Activated CD4-positive, alpha-beta T cell treated with anti-CD3 and anti-CD28 coated beads for 1 hour (primary cell): ENCODE data around the gene GULP1.
"Not testable (repeated sequence)": the region's sequence is repeated elsewhere in the genome, so short reads cannot be mapped to it uniquely, and the experiment has no call there.

Experiments
- DNase-seq: peaks from one replicate; pipeline ENCODE4 v3.0.0-alpha.2; 2020

GULP1 gene

GRCh38 chr2:188492751-188493150 lies 201.1 kb downstream of the GULP1 start:
- no peak for DNase-seq

GRCh38 chr2:188494906-188495305 lies 203.2 kb downstream of the GULP1 start:
- DNase-seq: no peak

DNA sequence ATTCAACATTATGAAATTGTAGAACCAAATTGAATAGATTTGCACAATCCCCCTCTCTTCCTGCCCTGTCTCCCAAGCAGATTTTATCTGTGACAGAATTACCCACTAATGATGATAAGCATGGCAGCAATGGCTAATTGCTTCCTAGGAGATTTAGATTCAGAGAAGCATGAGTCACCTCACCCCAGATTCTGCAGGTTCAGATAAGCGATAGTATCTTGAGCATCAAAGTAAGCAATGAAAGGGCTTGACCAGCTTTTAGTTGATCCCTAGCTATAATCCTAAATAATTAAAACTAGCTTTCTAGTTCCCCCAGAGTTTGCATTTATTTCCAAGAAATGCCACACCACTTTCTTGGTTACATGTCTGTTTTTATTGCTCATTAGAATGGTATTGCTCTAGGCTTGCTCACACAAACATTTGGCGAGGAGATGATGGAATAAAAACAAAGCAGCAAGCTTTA lies 204.3 kb downstream of the GULP1 start:
- no peak for DNase-seq

DNA sequence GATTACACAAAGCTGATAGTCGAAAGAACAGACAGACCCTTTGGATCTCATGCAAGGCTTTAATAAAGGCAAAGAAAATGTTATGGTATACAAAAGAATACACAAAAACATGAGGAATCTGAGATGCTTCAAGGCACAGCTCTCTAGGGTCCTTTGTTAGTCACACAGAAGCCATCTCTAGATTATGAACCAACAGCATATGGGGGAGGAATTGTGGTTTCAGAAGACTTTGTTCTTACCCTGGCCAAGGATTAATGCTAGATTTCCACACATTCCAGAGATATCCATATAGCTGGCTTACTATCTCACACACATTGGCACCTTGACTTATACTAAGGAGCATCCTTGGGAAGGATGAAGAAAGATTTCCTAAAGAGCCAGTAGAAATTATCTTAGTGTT lies 206.1 kb downstream of the GULP1 start:
- DNase-seq: no peak

GRCh38 chr2:188503975-188504374 lies 212.3 kb downstream of the GULP1 start:
- no peak for DNase-seq

- no peak for DNase-seq
Observed at GRCh38 chr2:188506843-188507242, 215.2 kb downstream of the GULP1 start.

- no peak for DNase-seq
Observed at GRCh38 chr2:188511346-188511745, 219.7 kb downstream of the GULP1 start.

DNA sequence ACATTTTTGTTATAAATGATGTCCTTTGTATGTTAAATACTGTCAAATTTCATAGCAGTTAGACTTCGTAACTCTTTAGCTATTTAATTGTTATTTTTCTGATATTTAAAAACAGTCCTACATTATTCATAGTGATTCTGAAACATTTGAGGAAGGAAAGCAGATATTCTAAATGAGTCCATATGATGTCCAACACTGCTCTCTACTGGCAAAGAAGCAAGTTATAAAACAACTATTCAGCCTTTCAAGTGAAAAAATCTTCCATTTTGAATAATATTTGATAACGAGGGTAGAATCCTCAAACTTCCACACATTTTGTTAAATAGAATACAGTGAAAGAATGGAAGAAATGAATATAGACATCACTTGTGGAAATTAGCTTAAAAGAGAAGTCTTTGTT lies 220.8 kb downstream of the GULP1 start:
- no peak for DNase-seq

- no peak for DNase-seq
Observed at GRCh38 chr2:188515918-188516317, 224.2 kb downstream of the GULP1 start.

- no peak for DNase-seq
Observed at GRCh38 chr2:188517549-188518215, 226.0 kb downstream of the GULP1 start.

DNA sequence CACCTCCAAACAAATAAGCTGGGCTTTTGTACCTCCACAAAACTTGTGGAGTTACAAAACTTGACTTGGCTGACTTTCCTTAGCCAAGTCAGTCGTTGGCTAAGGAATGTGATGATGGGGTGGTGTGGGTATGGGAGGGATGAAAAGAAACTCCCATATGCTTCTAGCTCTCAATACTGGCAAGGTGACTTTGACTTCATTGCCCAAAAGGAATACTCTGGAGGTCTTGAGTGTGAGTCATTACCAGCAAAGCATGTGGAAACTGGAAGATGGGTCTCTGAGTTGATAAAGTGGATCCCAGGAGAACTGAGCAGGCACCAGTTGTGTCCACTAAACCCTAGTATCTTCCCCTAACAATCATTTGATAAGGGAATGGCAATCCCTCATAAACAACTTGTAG lies 226.7 kb downstream of the GULP1 start:
- no peak for DNase-seq

DNA sequence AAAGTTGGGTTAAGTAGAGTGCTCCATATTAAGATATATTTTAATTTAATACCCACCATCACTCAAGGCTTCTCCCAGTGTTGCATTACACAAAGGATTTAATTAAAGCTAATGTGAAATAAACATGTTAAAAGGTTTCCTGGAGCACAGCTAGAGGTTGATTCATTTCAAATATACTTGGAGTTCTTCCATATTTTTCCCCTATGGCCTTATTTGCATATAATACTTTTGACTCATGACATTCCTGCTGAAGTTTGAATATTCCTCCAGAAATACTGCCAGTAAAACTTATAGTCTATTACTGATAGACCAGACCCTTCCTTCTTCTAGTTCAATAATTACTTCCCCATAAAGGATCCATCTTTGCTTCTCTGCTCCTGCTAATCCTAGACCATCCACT lies 227.5 kb downstream of the GULP1 start:
- DNase-seq: no peak

DNA sequence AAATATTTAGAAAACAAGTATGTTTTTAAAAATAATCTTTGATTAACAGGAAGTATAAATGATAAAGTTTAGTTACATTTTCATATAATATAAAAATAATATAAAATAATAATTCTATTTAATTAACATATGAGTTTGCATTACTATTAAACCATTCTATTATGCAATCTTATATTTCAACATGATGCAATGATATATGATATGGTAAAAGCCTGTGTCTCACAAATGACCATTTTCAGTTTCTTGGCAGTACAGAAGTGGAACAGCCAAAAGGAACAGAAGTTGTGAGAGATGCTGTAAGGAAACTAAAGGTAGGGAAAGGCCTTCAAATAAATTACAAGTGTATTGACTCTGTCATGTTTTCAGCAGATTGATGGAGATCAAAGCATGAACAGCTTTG lies 230.8 kb downstream of the GULP1 start:
- no peak for DNase-seq

GRCh38 chr2:188523919-188524318 lies 232.2 kb downstream of the GULP1 start:
- no peak for DNase-seq

DNA sequence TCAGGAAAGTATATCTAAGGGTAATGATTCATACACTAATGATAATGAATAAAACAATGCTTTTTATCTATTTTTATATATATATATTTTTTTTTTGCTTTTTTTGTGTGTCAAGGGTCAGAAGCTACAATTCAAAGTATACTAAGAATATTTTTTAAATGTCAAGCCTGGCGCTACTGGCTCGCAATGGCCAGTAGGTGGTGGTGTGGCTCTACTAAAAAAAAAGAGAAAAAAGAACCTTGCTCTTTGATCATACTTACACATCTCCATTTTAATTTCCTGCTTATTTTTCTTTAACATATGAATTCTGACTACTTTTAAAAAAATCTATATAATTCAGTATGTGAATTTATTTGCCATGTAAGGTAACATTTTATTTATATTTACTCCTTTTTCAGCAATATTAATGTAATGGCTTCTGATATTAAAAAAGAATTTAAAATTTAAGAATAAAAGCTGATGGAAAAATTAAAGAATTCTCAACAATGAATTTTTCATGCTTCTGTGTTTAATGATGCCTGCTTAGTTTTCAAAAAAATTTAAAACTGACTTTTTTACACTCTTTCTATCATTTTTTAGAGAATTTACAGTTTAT lies 232.9 kb downstream of the GULP1 start:
- DNase-seq: no peak

DNA sequence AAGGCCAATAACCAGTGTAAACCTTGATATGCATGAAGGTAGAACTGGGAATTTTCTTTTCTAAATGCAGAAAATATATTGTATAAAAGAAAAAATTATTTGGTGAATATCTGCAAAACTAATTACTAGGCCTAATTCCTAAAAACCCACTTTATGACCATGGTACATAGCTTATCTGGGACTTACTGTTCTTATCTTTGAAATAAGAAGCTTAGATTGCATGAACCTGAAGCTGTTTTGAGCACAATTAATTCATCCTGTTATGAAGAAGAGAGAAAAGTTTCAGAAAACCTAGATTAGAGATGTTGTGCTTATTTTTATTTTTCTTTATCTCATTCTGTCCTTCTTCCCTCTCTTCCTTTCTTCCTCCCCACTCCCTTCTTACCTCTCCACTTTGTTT lies 235.0 kb downstream of the GULP1 start:
- DNase-seq: no peak

DNA sequence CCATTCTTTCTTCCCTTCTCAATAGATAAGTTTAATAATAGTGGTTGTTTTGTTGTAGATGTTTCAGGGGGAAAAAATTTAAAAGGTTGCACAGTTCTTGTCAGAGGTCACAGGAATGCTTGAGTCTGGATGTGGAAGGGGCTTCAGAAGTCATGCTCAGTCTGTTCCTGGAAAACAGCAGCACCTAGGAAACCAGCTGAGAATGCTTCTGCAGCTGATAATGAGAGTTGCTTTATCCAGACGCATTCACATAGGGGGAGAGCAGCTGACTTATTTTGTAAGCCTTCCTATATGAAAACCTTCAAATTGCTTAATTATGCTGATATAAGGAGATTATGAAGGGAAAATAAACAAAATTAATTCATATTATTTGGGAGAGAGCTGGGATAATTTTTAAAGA lies 235.5 kb downstream of the GULP1 start:
- no peak for DNase-seq

- no peak for DNase-seq
Observed at GRCh38 chr2:188527581-188527993, 235.9 kb downstream of the GULP1 start.

DNA sequence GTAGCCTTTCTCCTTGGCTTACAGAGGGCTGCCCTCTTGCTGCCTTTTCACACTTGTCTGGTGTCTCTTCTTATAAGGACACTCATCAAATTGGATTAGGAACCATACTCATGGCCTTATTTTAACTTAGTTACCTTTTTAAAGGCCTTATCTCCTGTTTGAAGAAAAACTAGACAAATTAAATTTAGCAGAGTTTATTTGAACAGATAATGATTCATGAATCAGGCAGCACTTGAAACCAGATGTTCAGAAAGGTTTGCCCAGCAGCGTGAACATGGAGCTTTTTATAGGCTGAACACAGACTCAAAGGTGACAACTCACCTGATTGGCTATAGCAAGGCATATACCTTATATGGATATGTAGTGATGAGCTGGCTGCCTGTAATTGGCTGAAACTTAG lies 238.0 kb downstream of the GULP1 start:
- DNase-seq: no peak

GRCh38 chr2:188534875-188535274 lies 243.2 kb downstream of the GULP1 start:
- no peak for DNase-seq

DNA sequence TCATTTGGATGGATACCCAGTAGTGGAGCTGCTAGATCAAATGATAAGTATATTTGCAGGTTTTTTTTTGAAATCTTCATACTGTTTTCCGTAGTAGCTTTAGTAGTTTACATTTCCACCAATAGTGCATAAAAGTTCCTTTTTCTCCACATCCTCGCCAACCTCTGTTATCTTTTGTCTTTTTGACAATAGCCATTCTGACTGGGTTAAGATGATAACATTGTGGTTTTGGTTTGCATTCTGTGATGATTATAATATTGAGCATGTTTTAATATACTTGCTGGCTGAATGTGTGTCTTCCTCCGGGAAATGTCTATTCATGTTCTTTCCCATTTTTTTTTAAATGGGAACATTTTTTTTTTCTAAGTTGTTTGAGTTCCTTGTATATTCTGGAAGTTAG lies 260.0 kb downstream of the GULP1 start:
- DNase-seq: no peak

GRCh38 chr2:188557081-188557480 lies 265.4 kb downstream of the GULP1 start:
- no peak for DNase-seq

DNA sequence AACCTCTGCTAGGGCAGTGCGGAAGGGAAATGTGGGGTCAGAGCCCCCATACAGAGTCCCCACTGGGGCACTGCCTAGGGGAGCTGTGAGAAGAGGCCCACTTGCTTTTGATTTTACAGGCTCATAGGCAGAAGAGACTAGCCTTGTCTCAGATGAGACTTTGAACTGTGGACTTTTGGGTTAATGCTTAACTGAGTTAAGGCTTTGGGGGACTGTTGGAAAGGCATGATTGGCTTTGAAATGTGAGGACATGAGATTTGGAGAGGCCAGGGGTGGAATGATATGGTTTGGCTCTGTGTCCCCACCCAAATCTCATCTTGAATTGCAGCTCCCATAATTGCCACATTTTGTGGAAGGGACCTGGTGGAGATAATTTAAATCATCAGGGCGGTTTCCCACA lies 267.8 kb downstream of the GULP1 start:
- DNase-seq: not testable (repeated sequence)

DNA sequence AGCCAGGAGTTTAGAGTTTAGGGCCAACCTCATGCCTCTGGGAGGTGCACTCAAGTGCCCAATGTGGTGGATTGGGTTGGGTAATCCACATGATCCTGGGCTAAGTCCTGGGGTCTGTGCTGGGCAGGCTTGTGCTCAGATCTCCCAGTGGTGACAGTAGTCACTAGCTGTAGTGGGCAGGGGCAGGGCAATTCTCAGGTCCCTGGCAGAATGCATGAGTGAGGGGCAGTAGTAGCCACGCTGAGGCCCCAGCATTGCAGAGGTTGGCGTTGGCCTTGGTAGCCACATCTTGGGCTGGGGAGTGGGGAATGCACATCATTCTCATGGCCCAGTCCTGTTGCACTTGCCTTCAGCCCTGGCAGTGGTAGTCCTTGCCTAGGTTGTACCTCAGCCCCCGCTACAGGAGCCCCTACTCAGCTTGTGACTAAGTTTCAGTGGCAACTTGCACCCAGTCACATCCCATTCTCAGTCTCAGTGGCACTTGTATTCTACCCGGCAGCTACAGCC lies 269.9 kb downstream of the GULP1 start:
- no peak for DNase-seq
